Progenitor cell of endocrine pancreas (in vitro differentiated cells): ENCODE measurements around the gene PEAR1. TPM values are rescaled to one million over a fixed set of nuclear protein-coding genes. Genes with fewer than 3 reads are reported as not detected.

Source experiments
- DNase-seq: peaks from one replicate; pipeline ENCODE4 v3.0.0; 2021; ENCODE audit warnings: low spot score; ENCODE audit not compliant: unreplicated experiment
- H3K27ac Mint-ChIP-seq: 2 replicates; pipeline ENCODE4 v1.8.0; 2021; ENCODE audit warnings: mild to moderate bottlenecking, moderate library complexity, mixed read lengths
- H3K27me3 Mint-ChIP-seq: 2 replicates; pipeline ENCODE4 v1.8.0; 2021; ENCODE audit warnings: mixed read lengths
- H3K36me3 Mint-ChIP-seq: 2 replicates; pipeline ENCODE4 v1.8.0; 2022; ENCODE audit warnings: mixed read lengths; ENCODE audit not compliant: insufficient read depth
- H3K4me1 Mint-ChIP-seq: 2 replicates; pipeline ENCODE4 v1.8.0; 2021; ENCODE audit warnings: low read depth, mixed read lengths
- H3K4me3 Mint-ChIP-seq: 2 replicates; pipeline ENCODE4 v1.8.0; 2021; ENCODE audit warnings: low read depth, mild to moderate bottlenecking, moderate library complexity, mixed read lengths
- H3K9me3 Mint-ChIP-seq: 2 replicates; pipeline ENCODE4 v1.8.0; 2021; ENCODE audit warnings: low read depth, mixed read lengths
- total RNA-seq: library from RNA; stranded (reverse); gene quantifications from 2 replicates; pipeline ENCODE4 v1.2.1, GENCODE V29; 2021
- TF ChIP-seq, protein P1 (sequence below): fragments of 200-600 bp; sonication (generic); IDR thresholded peaks from one replicate; pipeline ENCODE4 v1.5.0; 2021; ENCODE audit warnings: antibody characterized with exemption, mild to moderate bottlenecking; ENCODE audit not compliant: unreplicated experiment

The PEAR1 gene
- total RNA-seq, 1 donor from 2014 or later = not detected

DNA sequence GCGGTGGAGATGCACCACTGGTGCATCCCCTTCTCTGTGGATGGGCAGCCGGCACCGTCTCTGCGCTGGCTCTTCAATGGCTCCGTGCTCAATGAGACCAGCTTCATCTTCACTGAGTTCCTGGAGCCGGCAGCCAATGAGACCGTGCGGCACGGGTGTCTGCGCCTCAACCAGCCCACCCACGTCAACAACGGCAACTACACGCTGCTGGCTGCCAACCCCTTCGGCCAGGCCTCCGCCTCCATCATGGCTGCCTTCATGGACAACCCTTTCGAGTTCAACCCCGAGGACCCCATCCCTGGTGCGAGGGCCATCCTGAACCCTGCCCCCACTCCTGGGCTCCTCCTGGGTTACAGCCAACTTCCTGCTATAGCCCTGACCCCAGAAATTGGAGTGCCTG, 19.9 kb upstream of the PEAR1 start:
- Mint-ChIP-seq H3K27me3 (peaks cover 85% of the 10 kb centered on the region), H3K27ac (no peak overlapping the region), H3K4me3 (no peak overlapping the region), H3K4me1 (no peaks in the 10 kb centered on the region), H3K36me3 (no peaks in the 10 kb centered on the region), H3K9me3 (no peaks in the 10 kb centered on the region)
- DNase-seq = no peak
- TF ChIP-seq, protein P1, sequence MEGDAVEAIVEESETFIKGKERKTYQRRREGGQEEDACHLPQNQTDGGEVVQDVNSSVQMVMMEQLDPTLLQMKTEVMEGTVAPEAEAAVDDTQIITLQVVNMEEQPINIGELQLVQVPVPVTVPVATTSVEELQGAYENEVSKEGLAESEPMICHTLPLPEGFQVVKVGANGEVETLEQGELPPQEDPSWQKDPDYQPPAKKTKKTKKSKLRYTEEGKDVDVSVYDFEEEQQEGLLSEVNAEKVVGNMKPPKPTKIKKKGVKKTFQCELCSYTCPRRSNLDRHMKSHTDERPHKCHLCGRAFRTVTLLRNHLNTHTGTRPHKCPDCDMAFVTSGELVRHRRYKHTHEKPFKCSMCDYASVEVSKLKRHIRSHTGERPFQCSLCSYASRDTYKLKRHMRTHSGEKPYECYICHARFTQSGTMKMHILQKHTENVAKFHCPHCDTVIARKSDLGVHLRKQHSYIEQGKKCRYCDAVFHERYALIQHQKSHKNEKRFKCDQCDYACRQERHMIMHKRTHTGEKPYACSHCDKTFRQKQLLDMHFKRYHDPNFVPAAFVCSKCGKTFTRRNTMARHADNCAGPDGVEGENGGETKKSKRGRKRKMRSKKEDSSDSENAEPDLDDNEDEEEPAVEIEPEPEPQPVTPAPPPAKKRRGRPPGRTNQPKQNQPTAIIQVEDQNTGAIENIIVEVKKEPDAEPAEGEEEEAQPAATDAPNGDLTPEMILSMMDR = no peak

GRCh38 chr1:156874142-156874541, 19.4 kb upstream of the PEAR1 start:
- H3K36me3 Mint-ChIP-seq = no peaks in the 10 kb centered on the region
- TF ChIP-seq, protein P1 = no peak
- peaks cover 85% of the 10 kb centered on the region for H3K27me3 Mint-ChIP-seq
- H3K9me3 Mint-ChIP-seq = no peaks in the 10 kb centered on the region
- DNase-seq = no peak
- no peaks in the 10 kb centered on the region for H3K4me1 Mint-ChIP-seq
- no peak overlapping the region for H3K27ac Mint-ChIP-seq
- H3K4me3 Mint-ChIP-seq = no peak overlapping the region

DNA sequence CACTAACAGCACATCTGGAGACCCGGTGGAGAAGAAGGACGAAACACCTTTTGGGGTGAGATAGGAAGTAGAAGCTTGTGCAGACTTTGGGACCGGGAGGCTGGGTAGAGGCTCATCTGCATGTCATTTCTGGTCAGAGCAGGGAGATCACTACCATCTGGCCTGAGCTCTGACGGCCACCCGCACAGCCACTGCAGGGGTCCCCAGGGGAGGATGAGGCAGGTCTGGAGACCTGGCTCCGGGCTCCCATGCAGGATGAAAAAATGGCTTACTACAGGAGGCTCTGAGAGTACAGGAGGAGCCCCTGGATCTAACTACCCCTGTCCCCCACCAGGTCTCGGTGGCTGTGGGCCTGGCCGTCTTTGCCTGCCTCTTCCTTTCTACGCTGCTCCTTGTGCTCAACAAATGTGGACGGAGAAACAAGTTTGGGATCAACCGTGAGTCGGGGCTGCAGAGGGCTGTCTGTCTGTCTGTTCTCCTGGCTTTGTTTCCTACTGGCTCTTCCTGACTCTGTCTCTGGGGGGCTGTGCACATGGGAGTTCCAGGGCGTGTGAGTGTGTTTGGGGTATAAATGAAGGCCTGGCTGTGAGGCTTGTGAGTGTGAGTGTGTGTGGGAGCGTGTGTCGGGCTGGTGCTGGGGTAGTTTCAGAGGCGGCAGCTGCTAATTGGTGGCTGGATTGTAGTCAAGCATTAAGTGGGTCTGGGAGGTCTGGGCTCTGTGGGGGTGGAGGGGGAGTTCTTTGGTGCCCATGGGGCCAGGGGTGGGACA, 18.8 kb upstream of the PEAR1 start:
- no peak for DNase-seq
- H3K9me3 Mint-ChIP-seq = no peaks in the 10 kb centered on the region
- H3K4me3 Mint-ChIP-seq = no peak overlapping the region
- H3K27ac Mint-ChIP-seq = no peak overlapping the region
- TF ChIP-seq, protein P1 = no peak
- H3K36me3 Mint-ChIP-seq = no peaks in the 10 kb centered on the region
- peaks cover 82% of the 10 kb centered on the region for H3K27me3 Mint-ChIP-seq
- H3K4me1 Mint-ChIP-seq = no peaks in the 10 kb centered on the region

- Mint-ChIP-seq H3K27ac (no peak overlapping the region), H3K36me3 (no peaks in the 10 kb centered on the region), H3K27me3 (peaks cover 79% of the 10 kb centered on the region), H3K4me1 (no peaks in the 10 kb centered on the region), H3K9me3 (no peaks in the 10 kb centered on the region), H3K4me3 (no peak overlapping the region)
- TF ChIP-seq, protein P1 = no peak
- no peak for DNase-seq
Measured at GRCh38 chr1:156875341-156875615, 18.2 kb upstream of the PEAR1 start.

DNA sequence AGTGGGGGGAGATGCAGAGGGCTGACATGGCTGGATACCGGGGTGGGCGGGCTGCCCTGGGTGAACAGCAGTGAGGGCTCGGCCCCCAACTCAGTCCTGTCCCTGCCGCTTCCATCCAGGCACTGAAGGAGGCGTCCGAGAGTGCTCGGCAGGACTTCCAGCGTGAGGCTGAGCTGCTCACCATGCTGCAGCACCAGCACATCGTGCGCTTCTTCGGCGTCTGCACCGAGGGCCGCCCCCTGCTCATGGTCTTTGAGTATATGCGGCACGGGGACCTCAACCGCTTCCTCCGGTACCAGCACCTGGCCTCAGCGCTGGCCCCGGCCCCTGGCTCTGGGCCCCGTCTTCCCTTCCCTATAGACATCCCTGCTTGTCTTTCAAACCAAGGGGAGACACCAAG, 17.2 kb upstream of the PEAR1 start:
- Mint-ChIP-seq H3K4me1 (no peaks in the 10 kb centered on the region), H3K27ac (no peak overlapping the region), H3K27me3 (peaks cover 77% of the 10 kb centered on the region), H3K9me3 (no peaks in the 10 kb centered on the region), H3K4me3 (no peak overlapping the region), H3K36me3 (no peaks in the 10 kb centered on the region)
- DNase-seq = no peak
- TF ChIP-seq, protein P1 = peak; percentile 40
